ENCODE measurements around the gene FAM83G. TPM values are rescaled to one million over a fixed set of nuclear protein-coding genes. Genes with fewer than 3 reads are reported as not detected.

Gene FAM83G
- total RNA-seq, 1 donor from 2014 or later: 28.4 TPM

DNA sequence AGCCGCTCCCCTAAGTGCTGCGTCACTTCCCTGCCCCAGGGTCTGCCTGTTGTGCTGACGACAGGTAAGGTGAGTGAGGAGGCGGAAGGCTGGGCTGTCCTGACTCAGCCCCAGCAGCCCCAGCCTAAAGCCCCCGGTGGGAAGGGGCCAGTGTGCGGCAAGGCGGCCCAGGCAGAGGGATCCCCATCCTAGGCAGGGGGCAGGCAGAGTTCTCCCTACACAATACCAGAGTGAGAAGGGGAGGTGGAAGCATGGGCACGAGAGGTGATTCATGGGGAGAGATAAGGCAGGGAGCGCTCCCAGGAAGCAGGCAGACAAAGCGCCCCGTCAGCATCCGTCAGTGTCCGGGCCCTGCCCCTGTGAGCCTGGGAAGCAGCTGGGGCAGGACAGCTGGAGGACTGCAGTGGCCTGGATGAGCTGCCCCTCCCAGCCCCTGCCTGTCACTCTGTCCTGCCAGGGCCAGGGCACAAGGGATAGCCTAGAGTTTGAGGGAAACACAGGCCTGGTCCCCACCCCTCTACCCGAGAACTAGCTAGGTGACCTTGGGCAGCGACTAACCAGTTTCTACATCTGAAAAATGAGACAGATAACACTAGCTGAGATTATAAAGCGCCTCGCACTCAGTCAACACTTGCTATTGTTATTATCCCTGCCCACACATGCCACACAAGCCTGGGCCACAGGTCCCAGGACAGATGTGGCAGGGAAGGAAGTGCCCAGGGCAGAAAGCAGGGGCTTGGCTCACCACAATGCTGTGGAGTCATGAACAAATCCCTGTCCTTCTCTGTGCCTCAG, 3.8 kb downstream of the FAM83G start:
- TF ChIP-seq, protein P1, sequence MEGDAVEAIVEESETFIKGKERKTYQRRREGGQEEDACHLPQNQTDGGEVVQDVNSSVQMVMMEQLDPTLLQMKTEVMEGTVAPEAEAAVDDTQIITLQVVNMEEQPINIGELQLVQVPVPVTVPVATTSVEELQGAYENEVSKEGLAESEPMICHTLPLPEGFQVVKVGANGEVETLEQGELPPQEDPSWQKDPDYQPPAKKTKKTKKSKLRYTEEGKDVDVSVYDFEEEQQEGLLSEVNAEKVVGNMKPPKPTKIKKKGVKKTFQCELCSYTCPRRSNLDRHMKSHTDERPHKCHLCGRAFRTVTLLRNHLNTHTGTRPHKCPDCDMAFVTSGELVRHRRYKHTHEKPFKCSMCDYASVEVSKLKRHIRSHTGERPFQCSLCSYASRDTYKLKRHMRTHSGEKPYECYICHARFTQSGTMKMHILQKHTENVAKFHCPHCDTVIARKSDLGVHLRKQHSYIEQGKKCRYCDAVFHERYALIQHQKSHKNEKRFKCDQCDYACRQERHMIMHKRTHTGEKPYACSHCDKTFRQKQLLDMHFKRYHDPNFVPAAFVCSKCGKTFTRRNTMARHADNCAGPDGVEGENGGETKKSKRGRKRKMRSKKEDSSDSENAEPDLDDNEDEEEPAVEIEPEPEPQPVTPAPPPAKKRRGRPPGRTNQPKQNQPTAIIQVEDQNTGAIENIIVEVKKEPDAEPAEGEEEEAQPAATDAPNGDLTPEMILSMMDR (IDR thresholded peaks at IDR 0.05; ENCODE audit: insufficient read depth, low read length, severe bottlenecking): no peak
- Histone ChIP-seq H3K27me3 (ENCODE audit: control insufficient read depth, insufficient read depth, low read length) (no peaks in the 10 kb centered on the region), H3K4me3 (ENCODE audit: low read depth, low read length) (peak overlapping the region; percentile 3), H3K36me3 (ENCODE audit: control insufficient read depth, insufficient read depth, low read length) (peaks cover 41% of the 10 kb centered on the region)
- peak; percentile 90 for DNase-seq (ENCODE audit: low read depth)
- peak; percentile 82 for FAIRE-seq

DNA sequence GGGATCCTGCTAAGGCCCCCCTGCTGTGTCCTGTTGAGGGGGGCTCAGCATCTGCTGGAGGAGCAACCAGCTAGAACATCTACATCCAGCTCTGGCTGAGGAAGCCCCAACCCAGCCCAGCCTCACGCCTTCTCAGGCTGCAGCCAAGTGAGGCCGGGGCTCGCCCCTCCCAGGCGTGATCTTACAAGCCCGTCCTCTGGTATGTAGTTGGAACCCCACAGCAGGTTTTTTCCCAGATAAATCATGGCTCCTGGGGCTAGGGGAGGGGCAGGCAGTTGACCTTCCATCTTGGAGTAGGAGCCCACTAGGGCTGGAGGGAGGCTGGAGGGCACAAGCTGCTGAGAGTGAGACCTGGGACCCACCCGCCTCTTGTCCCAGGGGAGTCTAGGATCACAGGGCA, 4.7 kb downstream of the FAM83G start:
- TF ChIP-seq, protein P1 (IDR thresholded peaks at IDR 0.05; ENCODE audit: insufficient read depth, low read length, severe bottlenecking): no peak
- peaks cover 41% of the 10 kb centered on the region for H3K36me3 ChIP-seq (ENCODE audit: control insufficient read depth, insufficient read depth, low read length)
- H3K4me3 ChIP-seq (ENCODE audit: low read depth, low read length): no peak overlapping the region
- DNase-seq (ENCODE audit: low read depth) (peak; percentile 78), FAIRE-seq (no peak)
- H3K27me3 ChIP-seq (ENCODE audit: control insufficient read depth, insufficient read depth, low read length): no peaks in the 10 kb centered on the region

DNA sequence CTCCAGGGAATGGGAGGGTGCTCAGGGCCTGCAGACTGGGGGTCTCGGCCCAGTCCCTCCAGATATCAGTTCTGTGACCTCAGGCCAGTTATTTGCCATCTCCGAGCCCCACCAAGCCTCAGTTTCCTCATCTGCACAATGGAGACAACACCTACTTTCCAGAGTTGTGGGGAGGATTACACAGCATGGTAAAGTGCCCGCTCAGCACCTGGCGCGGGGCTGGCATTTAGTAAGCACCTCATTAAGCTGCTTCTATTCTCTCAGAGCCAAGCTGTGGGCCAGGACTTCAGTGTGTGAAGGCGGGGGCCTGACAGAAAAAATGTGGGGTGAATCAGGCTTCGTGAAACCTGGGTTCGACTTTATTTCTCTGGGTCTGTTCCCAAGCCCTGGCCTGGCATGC, 5.2 kb downstream of the FAM83G start:
- peaks cover 42% of the 10 kb centered on the region for H3K36me3 ChIP-seq (ENCODE audit: control insufficient read depth, insufficient read depth, low read length)
- FAIRE-seq (no peak), DNase-seq (ENCODE audit: low read depth) (no peak)
- H3K4me3 ChIP-seq (ENCODE audit: low read depth, low read length): no peak overlapping the region
- no peaks in the 10 kb centered on the region for H3K27me3 ChIP-seq (ENCODE audit: control insufficient read depth, insufficient read depth, low read length)
- TF ChIP-seq, protein P1 (IDR thresholded peaks at IDR 0.05; ENCODE audit: insufficient read depth, low read length, severe bottlenecking): no peak

DNA sequence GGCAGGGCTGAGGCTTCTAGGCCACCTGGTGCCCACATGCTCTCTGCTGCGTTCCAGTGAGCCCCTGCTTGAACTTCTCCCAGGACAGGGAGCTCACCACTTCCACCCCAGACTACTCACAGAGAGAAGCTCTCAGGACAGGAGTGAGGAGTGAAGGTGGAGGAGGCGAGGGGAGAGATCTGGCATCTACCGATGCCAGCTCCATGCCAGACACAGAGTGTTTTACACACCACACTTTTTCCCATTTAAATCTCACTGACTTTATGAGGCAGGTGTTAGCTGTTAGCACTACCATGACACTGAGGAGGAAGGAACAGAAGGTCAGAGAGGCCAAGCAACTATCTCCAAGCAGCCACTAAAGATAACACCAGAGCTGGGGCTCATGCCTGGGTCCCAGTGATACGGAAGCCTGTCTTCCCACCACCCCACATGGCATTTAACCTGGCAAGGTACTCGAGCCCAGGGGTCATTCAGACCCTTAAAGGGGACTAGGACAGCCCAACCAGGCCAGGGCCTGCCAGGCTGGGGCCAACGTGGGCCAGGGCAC, 6.8 kb downstream of the FAM83G start:
- FAIRE-seq (no peak), DNase-seq (ENCODE audit: low read depth) (no peak)
- TF ChIP-seq, protein P1 (IDR thresholded peaks at IDR 0.05; ENCODE audit: insufficient read depth, low read length, severe bottlenecking): no peak
- H3K4me3 ChIP-seq (ENCODE audit: low read depth, low read length): no peak overlapping the region
- H3K27me3 ChIP-seq (ENCODE audit: control insufficient read depth, insufficient read depth, low read length): no peaks in the 10 kb centered on the region
- peaks cover 43% of the 10 kb centered on the region for H3K36me3 ChIP-seq (ENCODE audit: control insufficient read depth, insufficient read depth, low read length)

DNA sequence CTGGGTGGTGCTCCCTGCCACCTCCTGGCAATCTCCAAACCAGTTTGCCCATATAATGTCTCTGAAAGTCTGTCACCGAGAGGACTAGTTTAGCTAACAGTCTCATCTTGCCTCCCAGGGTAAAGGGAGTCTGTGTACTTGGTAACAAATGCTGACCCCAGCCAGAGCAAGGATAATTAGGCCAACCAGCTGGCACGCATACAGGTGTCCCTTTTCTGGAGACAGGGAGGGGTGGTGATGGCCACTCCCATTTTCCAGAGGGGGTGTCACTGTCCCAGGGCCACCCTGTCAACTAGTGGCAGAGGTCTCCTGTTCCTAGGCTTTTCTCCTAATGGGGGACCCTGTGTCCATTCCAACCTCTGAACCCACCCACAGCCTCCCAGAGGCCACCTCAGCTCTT, 8.1 kb downstream of the FAM83G start:
- no peak for FAIRE-seq
- TF ChIP-seq, protein P1 (IDR thresholded peaks at IDR 0.05; ENCODE audit: insufficient read depth, low read length, severe bottlenecking): no peak
- H3K36me3 ChIP-seq (ENCODE audit: control insufficient read depth, insufficient read depth, low read length): peaks cover 42% of the 10 kb centered on the region

More for the DNA sequence above, 8.1 kb downstream of the FAM83G start:
- no peak overlapping the region for H3K4me3 ChIP-seq (ENCODE audit: low read depth, low read length)
- H3K27me3 ChIP-seq (ENCODE audit: control insufficient read depth, insufficient read depth, low read length): no peaks in the 10 kb centered on the region
- no peak for DNase-seq (ENCODE audit: low read depth)

Measured in bronchial epithelial cell (primary cell).